ENCODE data around the gene KCNQ1.

Gene KCNQ1

DNA sequence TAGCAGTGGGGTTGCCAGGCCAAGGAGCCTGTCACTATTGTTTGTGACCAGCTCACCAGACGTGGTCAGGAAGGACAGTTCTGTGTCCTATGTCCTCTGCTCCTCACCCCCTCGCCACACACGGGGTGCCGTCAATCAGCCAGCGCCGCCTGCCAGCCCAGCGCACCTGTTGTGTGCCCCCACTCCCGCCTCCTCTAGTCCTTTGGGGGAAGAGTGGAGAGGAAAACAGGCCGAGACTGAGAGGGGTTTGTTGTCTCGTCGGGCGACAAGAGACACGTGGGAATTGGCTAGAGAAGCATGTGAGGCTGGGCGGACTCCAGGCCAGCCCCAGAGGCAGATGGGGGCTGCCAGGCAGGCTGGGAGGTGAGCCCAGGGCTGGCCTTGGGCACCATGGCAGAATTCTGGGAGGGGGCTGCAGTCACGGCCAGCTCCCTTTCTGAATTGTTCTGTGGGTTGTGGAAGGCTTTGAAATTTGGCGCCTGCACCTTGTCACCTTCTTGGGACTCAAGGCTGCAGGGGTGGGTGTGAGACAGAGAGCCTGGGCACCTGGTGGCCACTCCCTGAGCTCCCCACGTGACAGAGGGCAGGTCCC lies 258.1 kb downstream of the KCNQ1 start:
- no peak for DNase-seq (ENCODE audit: insufficient read length, low spot score)
- TF ChIP-seq SPI1 (IDR thresholded peaks at IDR 0.05; ENCODE audit: low read depth, low read length): no peak
- no peak for TF ChIP-seq POU2F2 (IDR thresholded peaks at IDR 0.05; ENCODE audit: low read depth, low read length)
- no peak for TF ChIP-seq TAF1 (IDR thresholded peaks at IDR 0.05; ENCODE audit: low read depth, low read length)
- TF ChIP-seq PAX5 (IDR thresholded peaks at IDR 0.05; ENCODE audit: insufficient read depth, low read length, severe bottlenecking): no peak
- no peak for TF ChIP-seq POLR2AphosphoS5 (IDR thresholded peaks at IDR 0.05; ENCODE audit: low read depth, low read length)
- no peak for TF ChIP-seq POLR2A (IDR thresholded peaks at IDR 0.05; ENCODE audit: low read depth, low read length)
- FAIRE-seq: no peak

DNA sequence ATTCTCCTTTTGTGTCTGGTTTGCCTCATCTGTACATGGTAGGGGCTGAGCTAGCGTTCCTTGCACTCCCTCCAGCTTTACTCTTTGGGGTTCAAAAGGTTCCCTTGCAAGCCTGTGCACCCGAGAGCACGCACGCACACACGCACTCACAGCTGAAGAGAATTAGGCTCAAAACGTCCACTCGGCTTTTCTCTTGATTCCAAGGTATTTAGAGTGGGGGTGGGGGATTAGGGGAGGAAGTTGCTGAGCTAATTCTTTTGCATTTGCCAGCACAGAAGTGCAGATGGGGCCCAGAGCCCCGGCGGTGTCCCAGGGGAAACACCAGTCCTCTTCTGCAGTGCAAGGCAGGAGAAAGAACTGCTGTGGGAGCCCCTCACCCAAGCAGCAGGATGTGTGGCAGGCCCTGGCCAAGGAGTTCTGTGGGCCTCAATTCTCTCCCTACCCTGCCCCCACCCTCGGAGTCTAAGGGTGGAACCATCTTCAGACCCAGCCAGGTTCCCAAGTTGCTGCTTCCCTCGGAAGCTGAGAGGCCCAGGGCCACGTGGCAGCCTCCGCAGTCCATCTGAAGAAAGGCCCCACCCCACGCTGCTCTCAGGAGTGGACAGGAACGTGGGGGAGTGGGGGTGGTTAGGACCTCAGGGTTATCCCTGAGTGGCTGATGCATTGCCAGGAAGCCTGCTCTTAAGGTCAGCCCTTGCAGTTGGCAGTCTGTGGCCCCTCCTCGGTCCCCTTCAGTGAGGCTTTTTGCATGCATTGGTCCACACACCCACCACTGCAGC lies 258.7 kb downstream of the KCNQ1 start:
- no peak for DNase-seq (ENCODE audit: insufficient read length, low spot score)
- no peak for TF ChIP-seq TAF1 (IDR thresholded peaks at IDR 0.05; ENCODE audit: low read depth, low read length)
- no peak for TF ChIP-seq POU2F2 (IDR thresholded peaks at IDR 0.05; ENCODE audit: low read depth, low read length)
- no peak for TF ChIP-seq PAX5 (IDR thresholded peaks at IDR 0.05; ENCODE audit: insufficient read depth, low read length, severe bottlenecking)
- no peak for TF ChIP-seq POLR2AphosphoS5 (IDR thresholded peaks at IDR 0.05; ENCODE audit: low read depth, low read length)
- no peak for TF ChIP-seq SPI1 (IDR thresholded peaks at IDR 0.05; ENCODE audit: low read depth, low read length)
- no peak for TF ChIP-seq POLR2A (IDR thresholded peaks at IDR 0.05; ENCODE audit: low read depth, low read length)
- no peak for FAIRE-seq

DNA sequence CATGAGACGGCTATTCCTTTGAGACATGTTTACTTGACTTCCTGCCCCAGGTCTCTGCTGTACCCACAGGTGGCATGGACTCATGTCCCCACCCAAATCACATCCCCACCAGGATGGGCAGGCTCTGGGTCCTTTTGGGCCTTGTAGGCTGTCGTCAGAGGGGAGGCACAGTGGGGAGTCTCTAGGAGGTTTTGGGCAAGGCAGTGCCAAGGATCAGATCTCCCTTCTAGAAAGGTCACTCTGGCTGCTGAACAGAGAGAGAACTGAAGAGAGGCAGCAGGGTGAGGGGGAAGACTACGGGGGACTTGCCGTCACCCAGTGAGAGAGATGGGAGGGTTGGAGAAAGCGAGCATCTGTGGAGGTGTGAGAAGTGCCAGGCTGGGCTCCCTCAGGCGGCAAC lies 259.5 kb downstream of the KCNQ1 start:
- DNase-seq (ENCODE audit: insufficient read length, low spot score) (no peak), FAIRE-seq (no peak)
- no peak for TF ChIP-seq SPI1 (IDR thresholded peaks at IDR 0.05; ENCODE audit: low read depth, low read length)
- TF ChIP-seq POLR2A (IDR thresholded peaks at IDR 0.05; ENCODE audit: low read depth, low read length): no peak
- no peak for TF ChIP-seq TAF1 (IDR thresholded peaks at IDR 0.05; ENCODE audit: low read depth, low read length)

DNA sequence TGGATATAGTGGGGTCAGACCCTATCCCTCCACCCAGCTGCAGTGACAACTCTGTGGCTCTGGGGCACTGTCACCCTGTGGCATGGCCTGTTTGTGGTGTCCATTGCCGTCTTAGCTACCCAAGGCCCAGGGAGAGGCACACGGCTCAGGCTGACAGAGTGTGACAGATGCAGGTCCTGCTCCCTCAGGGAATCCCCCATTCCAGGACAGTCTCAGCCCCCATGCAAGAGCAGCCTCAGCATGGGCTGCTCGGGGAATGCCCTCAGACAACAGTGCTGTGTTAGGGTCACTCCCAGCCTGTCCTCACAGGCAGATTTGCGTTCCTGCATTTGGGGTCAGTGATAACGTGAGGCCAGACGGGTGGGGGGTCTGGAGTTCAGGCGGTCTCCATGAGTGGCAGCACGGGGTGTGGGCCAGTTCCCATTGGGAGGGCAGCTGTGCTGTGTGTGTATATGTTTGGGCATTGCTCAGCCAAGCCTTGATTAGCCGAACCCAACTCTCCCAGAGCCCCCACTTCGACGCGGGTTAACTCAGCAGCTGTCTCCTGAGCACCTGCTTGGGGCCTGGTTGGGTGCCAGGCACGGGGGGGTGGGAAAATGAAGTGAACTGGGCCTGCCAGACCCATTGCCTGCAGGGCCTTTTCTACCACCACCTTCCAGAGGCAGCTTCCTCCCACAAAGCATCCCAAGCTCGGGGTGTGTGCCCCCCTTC lies 260.2 kb downstream of the KCNQ1 start:
- no peak for DNase-seq (ENCODE audit: insufficient read length, low spot score)
- no peak for FAIRE-seq
- TF ChIP-seq TAF1 (IDR thresholded peaks at IDR 0.05; ENCODE audit: low read depth, low read length) (no peak), POLR2AphosphoS5 (IDR thresholded peaks at IDR 0.05; ENCODE audit: low read depth, low read length) (no peak)

- no peak for FAIRE-seq
Measured at GRCh38 chr11:2706321-2706720, 261.5 kb downstream of the KCNQ1 start.

DNA sequence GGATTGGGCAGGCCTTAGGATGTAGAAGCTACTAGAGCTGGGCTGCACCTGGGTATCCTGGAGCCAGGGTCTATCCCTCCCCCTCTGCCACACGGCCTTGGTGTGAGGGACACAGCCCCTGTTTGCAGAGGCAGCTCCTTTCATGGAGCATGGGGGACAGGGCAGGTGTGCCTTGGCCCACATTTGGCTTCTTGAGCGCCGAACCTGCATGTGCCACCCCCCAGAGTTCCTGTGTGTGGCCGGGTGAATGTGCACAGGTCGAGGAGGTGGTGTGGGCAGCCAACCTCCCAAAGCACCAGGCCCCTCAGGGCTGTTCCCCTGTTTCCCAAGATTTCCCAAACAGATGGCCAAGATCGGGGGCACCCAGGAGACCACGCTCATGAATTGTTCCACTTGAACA lies 262.9 kb downstream of the KCNQ1 start:
- FAIRE-seq (no peak), DNase-seq (ENCODE audit: insufficient read length, low spot score) (no peak)
- no peak for TF ChIP-seq POLR2A (IDR thresholded peaks at IDR 0.05; ENCODE audit: low read depth, low read length)
- no peak for TF ChIP-seq TAF1 (IDR thresholded peaks at IDR 0.05; ENCODE audit: low read depth, low read length)
- TF ChIP-seq POLR2AphosphoS5 (IDR thresholded peaks at IDR 0.05; ENCODE audit: low read depth, low read length): no peak
- TF ChIP-seq PAX5 (IDR thresholded peaks at IDR 0.05; ENCODE audit: insufficient read depth, low read length, severe bottlenecking): no peak
- TF ChIP-seq POU2F2 (IDR thresholded peaks at IDR 0.05; ENCODE audit: low read depth, low read length): no peak
- TF ChIP-seq SPI1 (IDR thresholded peaks at IDR 0.05; ENCODE audit: low read depth, low read length): no peak

More at GRCh38 chr11:2706321-2706720, 261.5 kb downstream of the KCNQ1 start:
- TF ChIP-seq PAX5 (IDR thresholded peaks at IDR 0.05; ENCODE audit: insufficient read depth, low read length, severe bottlenecking): no peak
- TF ChIP-seq POLR2AphosphoS5 (IDR thresholded peaks at IDR 0.05; ENCODE audit: low read depth, low read length): no peak
- TF ChIP-seq SPI1 (IDR thresholded peaks at IDR 0.05; ENCODE audit: low read depth, low read length): no peak
- TF ChIP-seq POU2F2 (IDR thresholded peaks at IDR 0.05; ENCODE audit: low read depth, low read length): no peak
- no peak for TF ChIP-seq POLR2A (IDR thresholded peaks at IDR 0.05; ENCODE audit: low read depth, low read length)
- no peak for TF ChIP-seq TAF1 (IDR thresholded peaks at IDR 0.05; ENCODE audit: low read depth, low read length)
- DNase-seq (ENCODE audit: insufficient read length, low spot score): no peak

DNA sequence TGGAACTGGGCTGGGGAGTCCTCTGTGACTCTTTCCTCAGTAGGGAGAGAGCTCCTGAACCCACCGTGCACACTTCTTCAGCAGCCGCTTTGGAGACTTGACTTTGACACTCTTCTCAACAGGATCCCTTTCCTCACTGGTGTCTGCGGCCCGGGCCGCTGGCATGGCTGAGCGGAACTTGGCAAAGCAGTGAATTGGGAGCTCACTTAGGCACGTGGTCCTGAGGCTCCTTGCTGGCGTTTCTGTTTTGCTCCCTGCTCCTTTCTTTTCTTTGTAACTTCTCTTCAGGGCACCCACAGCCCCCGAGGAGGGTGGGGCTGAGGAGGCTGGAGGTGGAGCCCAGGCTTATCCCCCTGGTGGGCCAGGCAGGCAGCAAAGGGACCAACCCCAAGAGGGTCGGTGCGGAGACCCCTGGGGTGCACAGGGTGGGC lies 263.4 kb downstream of the KCNQ1 start:
- DNase-seq (ENCODE audit: insufficient read length, low spot score) (no peak), FAIRE-seq (no peak)
- TF ChIP-seq TAF1 (IDR thresholded peaks at IDR 0.05; ENCODE audit: low read depth, low read length) (no peak), POLR2A (IDR thresholded peaks at IDR 0.05; ENCODE audit: low read depth, low read length) (no peak), PAX5 (IDR thresholded peaks at IDR 0.05; ENCODE audit: insufficient read depth, low read length, severe bottlenecking) (no peak), POU2F2 (IDR thresholded peaks at IDR 0.05; ENCODE audit: low read depth, low read length) (no peak), SPI1 (IDR thresholded peaks at IDR 0.05; ENCODE audit: low read depth, low read length) (no peak), POLR2AphosphoS5 (IDR thresholded peaks at IDR 0.05; ENCODE audit: low read depth, low read length) (no peak)

DNA sequence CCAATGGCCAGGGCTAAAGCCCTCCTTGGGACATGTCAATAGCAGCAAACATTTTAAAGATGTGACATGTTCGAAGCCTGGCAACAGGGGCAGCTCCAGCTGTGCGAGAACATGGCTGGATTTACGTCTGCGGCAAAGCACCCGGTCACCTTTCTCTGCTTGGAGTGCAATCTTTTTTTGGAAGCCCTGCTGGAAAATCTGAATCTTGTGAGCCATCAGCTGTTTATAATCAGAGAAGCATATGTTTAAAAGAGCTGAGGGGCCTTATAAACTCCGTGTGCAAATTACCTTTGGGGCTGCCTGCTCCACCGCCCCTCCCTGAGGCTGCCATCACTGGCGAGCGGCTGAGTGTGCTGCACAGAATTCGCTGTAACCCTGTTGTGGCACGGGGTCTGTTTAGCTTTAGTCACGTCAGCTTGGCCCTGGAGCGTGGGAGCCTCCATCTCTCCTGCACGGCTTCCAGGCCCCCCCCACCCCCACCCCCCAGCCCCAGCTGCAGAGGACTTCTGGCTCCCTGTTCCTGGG lies 264.0 kb downstream of the KCNQ1 start:
- TF ChIP-seq PAX5 (IDR thresholded peaks at IDR 0.05; ENCODE audit: insufficient read depth, low read length, severe bottlenecking): no peak
- FAIRE-seq: no peak
- DNase-seq (ENCODE audit: insufficient read length, low spot score): no peak

DNA sequence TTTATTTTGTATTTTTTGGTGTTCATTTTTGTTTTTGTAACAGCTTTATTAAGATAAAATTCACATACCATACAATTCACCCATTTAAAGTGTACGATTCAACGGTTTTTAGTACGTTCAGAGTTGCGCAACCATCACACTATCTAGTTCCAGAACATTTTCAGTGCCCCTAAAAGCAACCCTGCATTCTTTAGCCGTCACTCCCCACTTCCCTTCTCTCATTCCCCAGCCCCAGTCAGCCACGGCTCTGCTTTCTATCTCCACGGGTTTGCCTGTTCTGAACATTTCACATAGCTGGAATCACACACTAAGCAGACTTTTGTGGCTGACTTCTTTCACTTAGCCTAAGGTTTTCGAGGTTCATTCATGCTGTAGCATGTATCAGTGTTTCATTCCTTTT lies 264.6 kb downstream of the KCNQ1 start:
- no peak for FAIRE-seq
- no peak for DNase-seq (ENCODE audit: insufficient read length, low spot score)
- TF ChIP-seq POLR2AphosphoS5 (IDR thresholded peaks at IDR 0.05; ENCODE audit: low read depth, low read length): no peak
- no peak for TF ChIP-seq TAF1 (IDR thresholded peaks at IDR 0.05; ENCODE audit: low read depth, low read length)
- no peak for TF ChIP-seq SPI1 (IDR thresholded peaks at IDR 0.05; ENCODE audit: low read depth, low read length)
- no peak for TF ChIP-seq POLR2A (IDR thresholded peaks at IDR 0.05; ENCODE audit: low read depth, low read length)
- TF ChIP-seq POU2F2 (IDR thresholded peaks at IDR 0.05; ENCODE audit: low read depth, low read length): no peak
- TF ChIP-seq PAX5 (IDR thresholded peaks at IDR 0.05; ENCODE audit: insufficient read depth, low read length, severe bottlenecking): no peak

All from GM12891 (cell line).